Caki2 (cell line): ENCODE measurements around the gene CELSR3. TPM values are rescaled to one million over a fixed set of nuclear protein-coding genes. Genes with fewer than 3 reads are reported as not detected.

ENCODE experiments used
- DNase-seq: peaks from one replicate; pipeline ENCODE4 v3.0.0-alpha.2; 2015; ENCODE audit warnings: low read depth
- in situ Hi-C: cut with HindIII; loops from 2 replicates; pipeline ENCODE4 v1.10.0; 2016; ENCODE audit warnings: low sequenced_read_pairs, low pct_unique_long_range_greater_than_20kb, mixed read lengths
- total RNA-seq: library from RNA; depleted of rRNA; stranded (reverse); fragments of >200 nt; shearing (Covaris generic); gene quantifications from 2 replicates; pipeline ENCODE4 v1.2.3, GENCODE V29; 2014; ENCODE audit warnings: low replicate concordance; rRNA removed

The CELSR3 gene
- total RNA-seq, 1 experiment from 2014 or later: 3.6 TPM

- in situ Hi-C loops: no loop called here
- peak; percentile 97 for DNase-seq
Observed at GRCh38 chr3:48595526-48596121, 67.1 kb downstream of the CELSR3 start.

- in situ Hi-C loops: no loop called here
- no peak for DNase-seq
Observed at GRCh38 chr3:48595075-48595525, 67.6 kb downstream of the CELSR3 start, which contains the start of gene COL7A1. COL7A1 (minus strand) TSS chr3:48595329; CDS start chr3:48595159, 170 bp downstream.

- in situ Hi-C loops: no loop called here
- DNase-seq: no peak
Observed at GRCh38 chr3:48594417-48595049, 68.2 kb downstream of the CELSR3 start.

- in situ Hi-C loops: no loop called here
- no peak for DNase-seq
Observed at GRCh38 chr3:48593337-48593736, 69.3 kb downstream of the CELSR3 start.

- in situ Hi-C loops: no loop called here
- no peak for DNase-seq
Observed at GRCh38 chr3:48592519-48593087, 70.1 kb downstream of the CELSR3 start.

- in situ Hi-C loops: no loop called here
- no peak for DNase-seq
Observed at GRCh38 chr3:48591886-48592518, 70.7 kb downstream of the CELSR3 start.

GRCh38 chr3:48591436-48591835 is 71.2 kb downstream of the CELSR3 start:
- in situ Hi-C loops: no loop called here
- DNase-seq: no peak

GRCh38 chr3:48588230-48588629 is 74.5 kb downstream of the CELSR3 start:
- DNase-seq: no peak
- in situ Hi-C loops: no loop called here

GRCh38 chr3:48587686-48588085 is 75.0 kb downstream of the CELSR3 start:
- DNase-seq: no peak
- in situ Hi-C loops: no loop called here

Other genes starting within 250 kb of the CELSR3 start
- 17.8 and 24.8 TPM in 2 replicates for gene PLXNB1, start 232.8 kb downstream of the CELSR3 start, total RNA-seq
- 49.6 and 59.3 TPM in 2 replicates for gene CCDC51, start 222.8 kb downstream of the CELSR3 start, total RNA-seq
- gene TMA7, start 222.6 kb downstream of the CELSR3 start, total RNA-seq: 418 and 765 TPM in 2 replicates
- 1.6 and 4.0 TPM in 2 replicates for gene ATRIP, start 216.1 kb downstream of the CELSR3 start, total RNA-seq
- gene SHISA5, start 158.7 kb downstream of the CELSR3 start, total RNA-seq: 118 and 132 TPM in 2 replicates
- gene PFKFB4, start 106.1 kb downstream of the CELSR3 start, total RNA-seq: 16.9 and 23.8 TPM in 2 replicates
- gene UCN2, start 99.1 kb downstream of the CELSR3 start, total RNA-seq: 0.52 and 1.2 TPM in 2 replicates
- gene COL7A1, start 67.6 kb downstream of the CELSR3 start, total RNA-seq: 72.6 and 84.9 TPM in 2 replicates
- 232 and 416 TPM in 2 replicates for gene UQCRC1, start 53.2 kb downstream of the CELSR3 start, total RNA-seq
- gene TMEM89, start 41.1 kb downstream of the CELSR3 start, total RNA-seq: not detected in 2 replicates
- gene SLC26A6, start 27.4 kb downstream of the CELSR3 start, total RNA-seq: 12.8 and 14.8 TPM in 2 replicates
- gene NCKIPSD, start 23.0 kb upstream of the CELSR3 start, total RNA-seq: 4.0 and 25.1 TPM in 2 replicates
- gene IP6K2, start 54.3 kb upstream of the CELSR3 start, total RNA-seq: 26.4 and 50.8 TPM in 2 replicates
- gene PRKAR2A, start 185.0 kb upstream of the CELSR3 start, total RNA-seq: 6.5 and 7.3 TPM in 2 replicates
- gene SLC25A20, start 236.0 kb upstream of the CELSR3 start, total RNA-seq: 11.0 and 26.8 TPM in 2 replicates